GM12878 (cell line): ENCODE measurements around the gene UAP1L1. TPM values are rescaled to one million over a fixed set of nuclear protein-coding genes. Genes with fewer than 3 reads are reported as not detected.

Experiments
- CHD4 ChIP-seq: fragments of 200-600 bp; sonication (generic); IDR thresholded peaks from 2 replicates; pipeline ENCODE4 v1.6.1; 2016; ENCODE audit warnings: mild to moderate bottlenecking
- KDM1A ChIP-seq: fragments of 200-600 bp; sonication (generic); IDR thresholded peaks from 2 replicates; pipeline ENCODE4 v1.6.1; 2016; ENCODE audit warnings: borderline replicate concordance
- NFXL1 ChIP-seq: fragments of 450-650 bp; IDR thresholded peaks from 2 replicates; pipeline ENCODE4 v1.6.1; 2017; ENCODE audit warnings: antibody characterized with exemption, mild to moderate bottlenecking, borderline replicate concordance
- RAD21 ChIP-seq: IDR thresholded peaks from 2 replicates; pipeline ENCODE4 v1.6.1; 2011; ENCODE audit warnings: mild to moderate bottlenecking, low read depth, low read length, moderate library complexity; ENCODE audit not compliant: insufficient read depth
- RCOR1 ChIP-seq: conservative IDR thresholded peaks from 2 replicates; pipeline ENCODE4 v1.6.1; 2012; ENCODE audit warnings: low read depth, low read length, improper control_type of control experiment
- SUZ12 ChIP-seq: fragments of 200-600 bp; sonication (generic); IDR thresholded peaks from one replicate; pipeline ENCODE4 v1.6.1; 2018; ENCODE audit warnings: antibody characterized with exemption, mild to moderate bottlenecking; ENCODE audit not compliant: unreplicated experiment
- TCF12 ChIP-seq: IDR thresholded peaks from 2 replicates; pipeline ENCODE4 v1.6.1; 2011; ENCODE audit warnings: low read depth, mild to moderate bottlenecking, low read length
- YY1 ChIP-seq: IDR thresholded peaks from 2 replicates; pipeline ENCODE4 v1.6.1; 2011; ENCODE audit warnings: low read depth, mild to moderate bottlenecking, low read length
- ZNF217 ChIP-seq: fragments of 450-650 bp; IDR thresholded peaks from 2 replicates; pipeline ENCODE4 v1.6.1; 2017; ENCODE audit warnings: antibody characterized with exemption, mild to moderate bottlenecking
- polyA plus RNA-seq, 11 experiments: library from polyadenylated mRNA; depleted of rRNA in 4 of 11; unstranded in 6 of 11; stranded (reverse) in 5 of 11; fragments of >200 nt; fragmentation: Nextera tagmentation in 4 of 11; fragmentation: Illumina TruSeq in 1 of 11; extraction: Ambion mirVana in 4 of 11; extraction: Trizol in 1 of 11; gene quantifications; 1 replicate in 1 of 11; 2 replicates in 10 of 11; pipeline versions ENCODE4 v1.2.1 to v1.2.3, GENCODE V29; 2011 to 2016; ENCODE audit warnings: inconsistent platforms in 2 of 11, missing spikeins in 2 of 11, low read depth in 1 of 11
- total RNA-seq, 4 experiments: library from RNA; depleted of rRNA in 3 of 4; stranded (reverse); fragments of >200 nt in 3 of 4; fragmentation: Illumina TruSeq in 1 of 4; extraction: Trizol in 1 of 4; gene quantifications; 2 replicates each; pipeline versions ENCODE4 v1.2.1 to v1.2.3, GENCODE V29; 2013 to 2021
- TF ChIP-seq, protein P1 (sequence below): fragments of 450-650 bp; IDR thresholded peaks from 2 replicates; pipeline ENCODE4 v1.6.1; 2017; ENCODE audit warnings: mild to moderate bottlenecking, low read depth, inconsistent platforms; ENCODE audit not compliant: poor library complexity, severe bottlenecking
- TF ChIP-seq, protein P2 (sequence below): fragments of 450-650 bp; IDR thresholded peaks from 2 replicates; pipeline ENCODE4 v1.6.1; 2016; ENCODE audit warnings: mild to moderate bottlenecking

The UAP1L1 gene
- total and polyA plus RNA-seq, 10 of the 15 experiments (the other 5 are each of a cell fraction or from before 2014, with no cell fraction given), result 0.29 to 15.7 (median 5.8) TPM

GRCh38 chr9:137046088-137046787 lies 31.1 kb upstream of the UAP1L1 start, which contains the start of gene NPDC1 (continued):
- TF ChIP-seq, protein P1, sequence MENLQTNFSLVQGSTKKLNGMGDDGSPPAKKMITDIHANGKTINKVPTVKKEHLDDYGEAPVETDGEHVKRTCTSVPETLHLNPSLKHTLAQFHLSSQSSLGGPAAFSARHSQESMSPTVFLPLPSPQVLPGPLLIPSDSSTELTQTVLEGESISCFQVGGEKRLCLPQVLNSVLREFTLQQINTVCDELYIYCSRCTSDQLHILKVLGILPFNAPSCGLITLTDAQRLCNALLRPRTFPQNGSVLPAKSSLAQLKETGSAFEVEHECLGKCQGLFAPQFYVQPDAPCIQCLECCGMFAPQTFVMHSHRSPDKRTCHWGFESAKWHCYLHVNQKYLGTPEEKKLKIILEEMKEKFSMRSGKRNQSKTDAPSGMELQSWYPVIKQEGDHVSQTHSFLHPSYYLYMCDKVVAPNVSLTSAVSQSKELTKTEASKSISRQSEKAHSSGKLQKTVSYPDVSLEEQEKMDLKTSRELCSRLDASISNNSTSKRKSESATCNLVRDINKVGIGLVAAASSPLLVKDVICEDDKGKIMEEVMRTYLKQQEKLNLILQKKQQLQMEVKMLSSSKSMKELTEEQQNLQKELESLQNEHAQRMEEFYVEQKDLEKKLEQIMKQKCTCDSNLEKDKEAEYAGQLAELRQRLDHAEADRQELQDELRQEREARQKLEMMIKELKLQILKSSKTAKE, result no peak
- no peak for TF ChIP-seq NFXL1
- peak; percentile 66; the same call in 1 of the 2 replicates for TF ChIP-seq YY1
- 0 out of 2 replicates have a peak, but pooled peaks have one; percentile 75 for TF ChIP-seq RCOR1
- TF ChIP-seq RAD21, result peak; percentile 63
- peak; percentile 46; the same call in 1 of the 2 replicates for TF ChIP-seq TCF12
- TF ChIP-seq KDM1A, result no peak
- TF ChIP-seq SUZ12, result peak; percentile 35
- TF ChIP-seq, protein P2, sequence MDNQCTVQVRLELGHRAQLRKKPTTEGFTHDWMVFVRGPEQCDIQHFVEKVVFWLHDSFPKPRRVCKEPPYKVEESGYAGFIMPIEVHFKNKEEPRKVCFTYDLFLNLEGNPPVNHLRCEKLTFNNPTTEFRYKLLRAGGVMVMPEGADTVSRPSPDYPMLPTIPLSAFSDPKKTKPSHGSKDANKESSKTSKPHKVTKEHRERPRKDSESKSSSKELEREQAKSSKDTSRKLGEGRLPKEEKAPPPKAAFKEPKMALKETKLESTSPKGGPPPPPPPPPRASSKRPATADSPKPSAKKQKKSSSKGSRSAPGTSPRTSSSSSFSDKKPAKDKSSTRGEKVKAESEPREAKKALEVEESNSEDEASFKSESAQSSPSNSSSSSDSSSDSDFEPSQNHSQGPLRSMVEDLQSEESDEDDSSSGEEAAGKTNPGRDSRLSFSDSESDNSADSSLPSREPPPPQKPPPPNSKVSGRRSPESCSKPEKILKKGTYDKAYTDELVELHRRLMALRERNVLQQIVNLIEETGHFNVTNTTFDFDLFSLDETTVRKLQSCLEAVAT, result no peak
- no peak for TF ChIP-seq ZNF217
- TF ChIP-seq CHD4, result no peak
